ENCODE measurements around the gene TBL3. TPM values are rescaled to one million over a fixed set of nuclear protein-coding genes. Genes with fewer than 3 reads are reported as not detected.

TBL3 gene
- total and polyA plus RNA-seq, 11 donors, result 19.3 to 68.7 (median 22.0) TPM

DNA sequence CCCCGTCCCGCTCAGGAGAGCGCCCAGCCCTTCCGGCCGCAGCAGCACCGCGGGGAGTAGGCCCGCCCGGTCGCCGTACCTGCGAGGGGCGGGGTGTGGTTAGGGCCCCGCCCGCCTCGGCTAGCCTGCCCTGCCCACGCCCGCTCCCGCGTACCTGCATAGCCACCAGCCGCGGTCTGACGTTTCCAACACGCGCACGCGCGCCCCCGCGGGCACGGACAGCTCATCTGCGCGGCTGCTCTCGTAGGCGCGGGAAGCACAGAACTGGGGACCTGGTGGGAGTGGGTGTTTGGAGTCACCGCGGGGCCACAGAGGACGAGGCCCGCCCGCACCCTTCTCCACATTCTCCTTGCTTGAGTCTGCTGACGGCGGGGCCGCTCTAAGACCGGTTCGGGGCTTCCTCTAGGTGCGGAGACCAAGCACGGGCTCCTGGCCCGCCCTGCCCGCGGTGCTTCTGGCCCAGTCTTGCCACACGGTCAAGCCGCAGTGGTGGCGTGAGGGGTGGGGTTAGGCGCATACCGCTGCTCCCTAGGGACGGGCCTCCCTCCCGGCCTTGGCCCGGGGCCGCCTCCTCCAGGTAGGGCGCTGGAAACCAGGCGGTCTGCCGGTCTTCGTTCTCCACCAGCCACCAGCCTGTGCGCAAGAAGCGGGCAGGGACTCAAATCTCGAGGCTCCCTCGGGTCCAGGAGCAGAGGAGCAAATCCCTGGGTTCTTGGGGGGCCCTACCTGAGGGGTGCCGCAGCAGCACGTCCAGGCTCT, 7.6 kb downstream of the TBL3 start:
- peaks cover 7 to 83% (median 36%) of the 10 kb centered on the region in 9 donors for H3K27me3 ChIP-seq
- H3K4me3 ChIP-seq, result no peak overlapping the region
- no peaks in the 10 kb centered on the region for H3K9me3 ChIP-seq
- TF ChIP-seq CTCF (IDR thresholded peaks at IDR 0.05) (no peak), POLR2A (IDR thresholded peaks at IDR 0.05) (no peak)
- intact Hi-C loops (cut with DNase I), result no loop called here
- WGBS, 4 donors, result 15 to 27% (median 19%) methylated on average over 20 to 70 of the region's 70 CpGs
- peaks cover 0 to 32% (median 11%) of the 10 kb centered on the region in 12 donors for H3K4me1 ChIP-seq
- peaks cover 4 to 44% (median 39%) of the 10 kb centered on the region in 9 donors for H3K36me3 ChIP-seq
- no peak overlapping the region for H3K27ac ChIP-seq
- ATAC-seq (no peak), DNase-seq (no peak)

GRCh38 chr16:1980030-1980769, 8.3 kb downstream of the TBL3 start:
- no peak for TF ChIP-seq CTCF (IDR thresholded peaks at IDR 0.05)
- TF ChIP-seq POLR2A (IDR thresholded peaks at IDR 0.05), result no peak
- Histone ChIP-seq H3K4me3 (no peak overlapping the region), H3K9me3 (no peaks in the 10 kb centered on the region), H3K36me3 (peaks cover 4 to 39% (median 32%) of the 10 kb centered on the region in 9 donors), H3K27ac (no peak overlapping the region), H3K27me3 (peaks cover 7 to 76% (median 36%) of the 10 kb centered on the region in 9 donors), H3K4me1 (peaks cover 3 to 39% (median 17%) of the 10 kb centered on the region in 12 donors)
- DNase-seq (peak in 1 of 5 donors; percentile 63), ATAC-seq (no peak)
- WGBS, 4 donors, result 3 to 7% (median 4%) methylated on average over 17 to 53 of the region's 53 CpGs
- intact Hi-C loops (cut with DNase I), result no loop called here

- no peak for TF ChIP-seq CTCF (IDR thresholded peaks at IDR 0.05)
- no peak for TF ChIP-seq POLR2A (IDR thresholded peaks at IDR 0.05)
- 23 to 28% (median 23%) methylated on average over 15 to 16 of the region's 16 CpGs for WGBS, 4 donors
- no peak overlapping the region for H3K4me3 ChIP-seq
- peaks cover 7 to 70% (median 36%) of the 10 kb centered on the region in 9 donors for H3K27me3 ChIP-seq
- peaks cover 4 to 39% (median 30%) of the 10 kb centered on the region in 9 donors for H3K36me3 ChIP-seq
- intact Hi-C loops (cut with DNase I), result no loop called here
- no peak overlapping the region for H3K27ac ChIP-seq
- ATAC-seq (no peak), DNase-seq (no peak)
- peaks cover 3 to 43% (median 20%) of the 10 kb centered on the region in 12 donors for H3K4me1 ChIP-seq
- no peaks in the 10 kb centered on the region for H3K9me3 ChIP-seq
Observed at GRCh38 chr16:1980770-1981087, 8.9 kb downstream of the TBL3 start.

GRCh38 chr16:1981398-1981836, 9.6 kb downstream of the TBL3 start, which contains the start of gene NOXO1:
NOXO1 (minus strand) TSS chr16:1981469; CDS start chr16:1981179, 290 bp downstream.
- intact Hi-C loops (cut with DNase I), result no loop called here
- Histone ChIP-seq H3K4me3 (no peak within 1 kb of the TSS), H3K36me3 (peaks cover 4 to 39% (median 30%) of the 10 kb centered on the region in 9 donors), H3K4me1 (peaks cover 3 to 43% (median 20%) of the 10 kb centered on the region in 12 donors), H3K27ac (no peak within 1 kb of the TSS), H3K27me3 (peaks cover 7 to 63% (median 36%) of the 10 kb centered on the region in 9 donors), H3K9me3 (no peaks in the 10 kb centered on the region)
- 38 to 51% (median 40%) methylated on average over 4 to 6 of the region's 6 CpGs for WGBS, 4 donors
- no peak for DNase-seq
- no peak for ATAC-seq
- TF ChIP-seq POLR2A (IDR thresholded peaks at IDR 0.05) (no peak), CTCF (IDR thresholded peaks at IDR 0.05) (no peak)

Data from heart left ventricle (tissue), 16 donors.